Activated CD4-positive, alpha-beta memory T cell treated with anti-CD3 and anti-CD28 coated beads, Interleukin-2, amount 10 ng/mL, durations not matched to agents 7 days and 5 days (primary cell): ENCODE measurements around the gene SFMBT2. TPM values are rescaled to one million over a fixed set of nuclear protein-coding genes. Genes with fewer than 3 reads are reported as not detected.
"Not testable (repeated sequence)": the region's sequence is repeated elsewhere in the genome, so short reads cannot be mapped to it uniquely, and the experiment has no call there.

Experiments used
- CTCF ChIA-PET: fragments of 350-600 bp; sonication (Branson Sonifier 250); formaldehyde crosslinking; loops from one replicate; lab custom pipeline; 2021; ENCODE audit warnings: antibody characterized with exemption, inconsistent platforms; lab: Charles Lee
- POLR2A ChIA-PET: fragments of 350-600 bp; sonication (Branson Sonifier 250); formaldehyde crosslinking; loops from one replicate; lab custom pipeline; 2021; ENCODE audit warnings: antibody characterized with exemption; lab: Charles Lee
- DNase-seq: peaks from one replicate; pipeline ENCODE4 v3.0.0-alpha.2; 2020
- H3K27ac Mint-ChIP-seq: one replicate; pipeline ENCODE4 v1.8.0; 2021; ENCODE audit warnings: mild to moderate bottlenecking, mixed read lengths
- H3K27me3 Mint-ChIP-seq: one replicate; pipeline ENCODE4 v1.8.0; 2021; ENCODE audit warnings: mixed read lengths
- H3K36me3 Mint-ChIP-seq: one replicate; pipeline ENCODE4 v1.8.0; 2021; ENCODE audit warnings: low read depth, mixed read lengths
- H3K4me1 Mint-ChIP-seq: one replicate; pipeline ENCODE4 v1.8.0; 2021; ENCODE audit warnings: mixed read lengths
- H3K4me3 Mint-ChIP-seq: one replicate; pipeline ENCODE4 v1.8.0; 2021; ENCODE audit warnings: mild to moderate bottlenecking, mixed read lengths
- H3K9me3 Mint-ChIP-seq: one replicate; pipeline ENCODE4 v1.8.0; 2021; ENCODE audit warnings: mixed read lengths
- total RNA-seq, 2 experiments: library from RNA; stranded (reverse); gene quantifications; one replicate each; pipeline ENCODE4 v1.2.3, GENCODE V29; 2021

The SFMBT2 gene
- total RNA-seq, 2 experiments from 2014 or later, result 25.8 to 27.0 TPM

DNA sequence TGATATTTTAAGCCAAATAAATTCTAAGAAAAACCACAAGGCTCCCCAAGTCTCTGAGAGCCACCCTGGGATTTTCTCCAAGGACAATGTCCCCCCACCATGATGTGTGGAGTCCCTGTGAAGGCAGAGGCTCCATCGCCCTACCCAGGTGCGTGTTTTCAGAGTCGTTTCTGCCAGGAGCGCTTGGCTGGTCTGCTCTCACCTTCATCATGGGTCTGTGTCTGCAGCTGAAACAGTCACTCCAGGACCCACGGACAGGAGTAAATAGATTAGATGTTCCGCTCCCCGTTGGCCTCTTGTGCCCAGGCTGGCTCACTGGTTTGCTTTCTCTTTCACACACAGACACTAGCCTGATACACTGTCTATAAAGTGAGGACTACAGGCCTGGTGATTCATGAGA is 217.5 kb downstream of the SFMBT2 start:
- Mint-ChIP-seq H3K9me3 (peaks cover 12% of the 10 kb centered on the region), H3K36me3 (peaks cover 73% of the 10 kb centered on the region), H3K27me3 (no peaks in the 10 kb centered on the region), H3K4me1 (peaks cover 44% of the 10 kb centered on the region), H3K4me3 (peak overlapping the region; percentile 48), H3K27ac (peak overlapping the region; percentile 96)
- peak; percentile 36 for DNase-seq
- ChIA-PET CTCF (interaction anchor here (0.8 to 1.0 kb wide), 2 partner anchors 76 to 275 kb away, joined by 3 read pairs; no protein-coding TSS in a partner anchor), POLR2A (interaction anchor here (1.3 to 1.8 kb wide), 3 partner anchors 76 to 219 kb away, joined by 4 to 5 read pairs (median 4); partner anchors contain the start of gene SFMBT2)

DNA sequence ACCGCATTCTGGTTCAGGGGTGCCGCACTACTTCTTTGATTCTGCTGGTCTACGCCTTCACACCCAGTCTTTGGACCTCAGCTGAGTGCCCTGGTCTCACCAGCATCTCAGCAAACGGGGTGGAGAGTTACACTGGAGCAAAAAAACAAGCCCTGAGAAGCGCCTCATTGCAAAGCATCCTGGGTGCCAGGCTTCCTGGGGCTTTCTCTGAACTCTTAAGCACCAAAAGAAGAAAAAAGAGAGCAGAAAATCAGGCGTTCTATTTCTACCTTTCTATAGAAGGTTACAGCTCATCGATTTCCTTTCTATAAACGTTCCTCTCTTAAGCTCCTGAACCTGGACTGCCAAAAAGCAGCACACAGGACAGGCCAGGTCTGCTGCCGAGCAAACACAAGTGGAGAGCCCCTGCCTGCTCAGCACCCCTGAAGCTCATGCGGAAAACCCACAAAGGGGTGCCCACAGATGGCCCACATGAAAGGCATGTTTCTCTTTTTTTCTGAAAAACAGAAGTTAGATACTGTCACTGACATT is 217.9 kb downstream of the SFMBT2 start:
- Mint-ChIP-seq H3K27me3 (no peaks in the 10 kb centered on the region), H3K4me3 (peak overlapping the region; percentile 48), H3K9me3 (peaks cover 12% of the 10 kb centered on the region), H3K36me3 (peaks cover 71% of the 10 kb centered on the region), H3K27ac (peak overlapping the region; percentile 96), H3K4me1 (peaks cover 44% of the 10 kb centered on the region)
- ChIA-PET CTCF (interaction anchor here (0.8 to 1.0 kb wide), 2 partner anchors 76 to 274 kb away, joined by 3 read pairs; no protein-coding TSS in a partner anchor), POLR2A (interaction anchor here (0.5 to 1.8 kb wide), 5 partner anchors 76 to 332 kb away, joined by 3 to 5 read pairs (median 4); partner anchors contain the start of gene SFMBT2)
- DNase-seq, result peak; percentile 64

DNA sequence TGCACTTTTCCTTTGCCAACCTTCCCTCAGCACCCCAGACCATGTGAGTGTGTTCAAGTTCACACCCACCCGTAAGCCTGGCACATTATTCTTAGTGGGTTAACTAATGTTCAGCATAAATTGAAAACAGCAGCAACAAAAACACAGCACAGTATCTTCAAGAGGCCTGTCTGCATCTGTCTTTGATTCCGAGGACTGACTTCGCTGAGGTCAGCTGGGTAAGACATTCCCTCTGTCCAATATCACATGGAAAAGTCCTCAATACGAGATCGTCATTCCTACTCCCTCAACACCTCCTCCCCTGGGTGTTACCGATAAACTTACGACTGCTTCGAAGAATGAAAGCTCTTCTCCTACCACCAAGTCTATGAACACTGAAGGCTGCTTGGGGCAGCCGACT is 218.8 kb downstream of the SFMBT2 start:
- CTCF ChIA-PET, result no interaction called here
- peaks cover 44% of the 10 kb centered on the region for H3K4me1 Mint-ChIP-seq

GRCh38 chr10:7190772-7191171 is 220.1 kb downstream of the SFMBT2 start:
- H3K9me3 Mint-ChIP-seq, H3K4me3 Mint-ChIP-seq, H3K27ac Mint-ChIP-seq, H3K27me3 Mint-ChIP-seq, CTCF ChIA-PET, DNase-seq: not testable (repeated sequence)
- POLR2A ChIA-PET, result interaction anchor here (1.2 kb wide), 1 partner anchor 38 kb away, joined by 3 read pairs; no protein-coding TSS in a partner anchor
- Mint-ChIP-seq H3K36me3 (peaks cover 62% of the 10 kb centered on the region), H3K4me1 (peaks cover 42% of the 10 kb centered on the region)

More for the DNA sequence above, 218.8 kb downstream of the SFMBT2 start:
- H3K9me3 Mint-ChIP-seq, result peaks cover 12% of the 10 kb centered on the region
- POLR2A ChIA-PET, result interaction anchor here (1.8 kb wide), 1 partner anchor 218 kb away, joined by 5 read pairs; the partner anchor contains the start of gene SFMBT2
- H3K27me3 Mint-ChIP-seq, result no peaks in the 10 kb centered on the region
- H3K27ac Mint-ChIP-seq, result peak overlapping the region; percentile 96
- no peak overlapping the region for H3K4me3 Mint-ChIP-seq
- H3K36me3 Mint-ChIP-seq, result peaks cover 65% of the 10 kb centered on the region
- DNase-seq, result no peak

DNA sequence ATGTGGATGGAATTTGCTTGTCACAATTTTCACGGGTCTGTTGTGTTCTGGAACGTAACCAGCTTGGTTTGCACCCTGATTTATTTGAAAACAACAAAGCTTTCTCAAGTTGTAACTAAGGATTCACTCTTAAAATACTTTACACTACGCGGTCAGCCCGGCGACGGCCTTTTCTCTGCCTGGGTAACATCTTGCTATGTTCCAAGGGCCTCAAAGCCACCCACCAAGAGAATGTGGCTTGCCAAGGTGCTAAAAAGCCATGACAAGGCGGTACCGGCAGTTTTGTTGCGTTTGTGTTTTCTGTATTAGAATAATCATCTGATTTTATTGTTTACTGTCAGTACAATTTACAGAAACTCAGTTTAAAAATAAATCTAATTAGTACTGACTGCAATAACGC is 220.9 kb downstream of the SFMBT2 start:
- peaks cover 5% of the 10 kb centered on the region for H3K9me3 Mint-ChIP-seq

GRCh38 chr10:7188456-7189050 is 222.3 kb downstream of the SFMBT2 start:
- Mint-ChIP-seq H3K27me3 (no peaks in the 10 kb centered on the region), H3K4me3 (no peak overlapping the region), H3K27ac (no peak overlapping the region), H3K4me1 (peaks cover 34% of the 10 kb centered on the region), H3K36me3 (peaks cover 62% of the 10 kb centered on the region), H3K9me3 (peaks cover 10% of the 10 kb centered on the region)
- ChIA-PET POLR2A (no interaction called here), CTCF (no interaction called here)
- no peak for DNase-seq

More for the DNA sequence above, 220.9 kb downstream of the SFMBT2 start:
- CTCF ChIA-PET, result no interaction called here
- no peak overlapping the region for H3K4me3 Mint-ChIP-seq
- POLR2A ChIA-PET, result interaction anchor here (1.2 kb wide), 1 partner anchor 38 kb away, joined by 3 read pairs; no protein-coding TSS in a partner anchor
- DNase-seq, result no peak
- H3K36me3 Mint-ChIP-seq, result peaks cover 62% of the 10 kb centered on the region
- H3K27ac Mint-ChIP-seq, result no peak overlapping the region
- no peaks in the 10 kb centered on the region for H3K27me3 Mint-ChIP-seq
- H3K4me1 Mint-ChIP-seq, result peaks cover 45% of the 10 kb centered on the region

- no peak overlapping the region for H3K27ac Mint-ChIP-seq
- H3K9me3 Mint-ChIP-seq, result peaks cover 10% of the 10 kb centered on the region
- H3K36me3 Mint-ChIP-seq, result peaks cover 62% of the 10 kb centered on the region
- DNase-seq, result no peak
- H3K27me3 Mint-ChIP-seq, result no peaks in the 10 kb centered on the region
- ChIA-PET POLR2A (interaction anchor here (1.2 kb wide), 1 partner anchor 57 kb away, joined by 3 read pairs; no protein-coding TSS in a partner anchor), CTCF (interaction anchor here (2.3 kb wide), 1 partner anchor 267 kb away, joined by 9 read pairs; no protein-coding TSS in a partner anchor)
- peaks cover 16% of the 10 kb centered on the region for H3K4me1 Mint-ChIP-seq
- no peak overlapping the region for H3K4me3 Mint-ChIP-seq
Observed at GRCh38 chr10:7186387-7187018, 224.3 kb downstream of the SFMBT2 start.

- POLR2A ChIA-PET, result interaction anchor here (1.1 kb wide), 1 partner anchor 257 kb away, joined by 3 read pairs; no protein-coding TSS in a partner anchor
- Mint-ChIP-seq H3K36me3 (peaks cover 53% of the 10 kb centered on the region), H3K27ac (no peak overlapping the region), H3K9me3 (peaks cover 10% of the 10 kb centered on the region), H3K4me1 (peaks cover 10% of the 10 kb centered on the region), H3K4me3 (no peak overlapping the region), H3K27me3 (no peaks in the 10 kb centered on the region)
- CTCF ChIA-PET, result interaction anchor here (2.3 kb wide), 1 partner anchor 266 kb away, joined by 9 read pairs; no protein-coding TSS in a partner anchor
- no peak for DNase-seq
Observed at GRCh38 chr10:7185367-7185690, 225.5 kb downstream of the SFMBT2 start.

DNA sequence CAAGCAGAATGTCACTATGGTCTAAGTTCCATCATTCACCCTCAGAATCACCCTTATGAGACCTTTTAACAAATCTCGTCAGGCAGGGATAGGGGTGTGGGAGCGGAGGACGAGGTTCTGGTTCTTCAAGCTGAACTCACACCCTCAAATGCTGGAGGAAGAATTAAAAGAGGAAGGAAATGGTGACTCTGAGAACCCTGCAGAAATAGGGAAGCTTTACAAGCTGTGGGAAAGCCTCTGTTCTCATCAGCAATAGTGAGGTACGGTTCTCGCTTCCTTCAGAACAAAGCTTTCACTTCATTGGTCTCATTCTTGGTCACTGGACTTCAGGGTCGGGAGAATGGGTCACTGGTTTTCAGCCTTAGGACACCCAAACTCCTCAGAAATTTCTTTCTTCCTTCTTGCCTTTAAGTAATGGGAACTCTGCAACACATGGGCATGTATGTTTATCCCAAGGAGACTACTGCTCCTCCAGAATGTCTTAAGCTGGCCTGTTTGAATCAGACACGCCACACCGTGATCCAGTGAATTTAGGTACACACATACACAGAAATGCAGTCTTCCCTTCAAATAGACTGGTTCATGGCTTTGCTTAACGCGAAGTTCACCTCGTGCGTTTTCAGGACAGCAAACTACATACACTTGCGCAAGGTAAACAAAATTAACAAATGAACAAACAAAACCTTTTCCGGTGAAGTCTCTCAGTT is 226.0 kb downstream of the SFMBT2 start:
- Mint-ChIP-seq H3K27me3 (no peaks in the 10 kb centered on the region), H3K36me3 (peaks cover 53% of the 10 kb centered on the region), H3K27ac (no peak overlapping the region), H3K4me1 (peaks cover 10% of the 10 kb centered on the region), H3K9me3 (peaks cover 10% of the 10 kb centered on the region), H3K4me3 (no peak overlapping the region)
- ChIA-PET CTCF (interaction anchor here (0.5 kb wide), 1 partner anchor 126 kb away, joined by 5 read pairs; no protein-coding TSS in a partner anchor), POLR2A (interaction anchor here (1.1 kb wide), 1 partner anchor 256 kb away, joined by 3 read pairs; no protein-coding TSS in a partner anchor)
- no peak for DNase-seq

- peaks cover 49% of the 10 kb centered on the region for H3K36me3 Mint-ChIP-seq
- H3K9me3 Mint-ChIP-seq, H3K27me3 Mint-ChIP-seq, POLR2A ChIA-PET, CTCF ChIA-PET, DNase-seq, H3K4me3 Mint-ChIP-seq, H3K27ac Mint-ChIP-seq: not testable (repeated sequence)
- H3K4me1 Mint-ChIP-seq, result peaks cover 10% of the 10 kb centered on the region
Observed at GRCh38 chr10:7184116-7184515, 226.7 kb downstream of the SFMBT2 start.

- H3K27me3 Mint-ChIP-seq, H3K4me3 Mint-ChIP-seq, DNase-seq, CTCF ChIA-PET, POLR2A ChIA-PET, H3K27ac Mint-ChIP-seq: not testable (repeated sequence)
- Mint-ChIP-seq H3K4me1 (peaks cover 10% of the 10 kb centered on the region), H3K36me3 (peaks cover 56% of the 10 kb centered on the region), H3K9me3 (peaks cover 13% of the 10 kb centered on the region)
Observed at GRCh38 chr10:7182327-7182726, 228.5 kb downstream of the SFMBT2 start.

DNA sequence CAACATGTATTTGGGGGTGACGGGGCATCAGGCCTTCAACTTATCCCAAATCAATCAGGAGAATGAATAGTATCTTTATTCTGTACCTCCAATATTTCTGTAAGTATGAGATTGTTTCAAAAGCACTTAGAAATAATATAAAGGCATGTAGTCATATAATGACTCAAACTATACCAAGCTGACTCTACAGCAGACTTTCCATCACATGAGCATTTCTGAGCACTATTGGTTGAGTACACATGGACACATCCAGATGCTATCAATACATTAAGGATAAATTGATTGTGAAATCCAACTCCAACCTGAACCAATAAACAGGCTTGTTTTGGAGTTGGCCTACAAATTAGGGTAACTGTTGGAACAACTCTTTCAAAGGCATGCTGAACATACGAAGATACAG is 229.4 kb downstream of the SFMBT2 start:
- no peak overlapping the region for H3K27ac Mint-ChIP-seq
- H3K4me1 Mint-ChIP-seq, result peaks cover 10% of the 10 kb centered on the region
- CTCF ChIA-PET, result interaction anchor here (0.6 kb wide), 1 partner anchor 185 kb away, joined by 3 read pairs; no protein-coding TSS in a partner anchor
- no peaks in the 10 kb centered on the region for H3K27me3 Mint-ChIP-seq
- no peak overlapping the region for H3K4me3 Mint-ChIP-seq
- no peak for DNase-seq
- POLR2A ChIA-PET, result no interaction called here
- H3K9me3 Mint-ChIP-seq, result peaks cover 18% of the 10 kb centered on the region
- H3K36me3 Mint-ChIP-seq, result peaks cover 59% of the 10 kb centered on the region
